SU-DHL-6 (cell line): ENCODE measurements around the gene OR6S1.

Source experiments
- EZH2phosphoT487 ChIP-seq: fragments of 200-600 bp; sonication (generic), shearing (Covaris generic); conservative IDR thresholded peaks from 2 replicates; pipeline ENCODE4 v1.6.1; 2018; ENCODE audit warnings: mild to moderate bottlenecking, antibody characterized with exemption, low read length, moderate library complexity, mixed read lengths
- TF ChIP-seq, protein P1 (sequence below): fragments of 200-600 bp; sonication (generic); IDR thresholded peaks from one replicate; pipeline ENCODE4 v1.5.1; 2017; ENCODE audit warnings: antibody characterized with exemption, mild to moderate bottlenecking, low read length, moderate library complexity; ENCODE audit not compliant: insufficient read depth, poor library complexity, severe bottlenecking

DNA sequence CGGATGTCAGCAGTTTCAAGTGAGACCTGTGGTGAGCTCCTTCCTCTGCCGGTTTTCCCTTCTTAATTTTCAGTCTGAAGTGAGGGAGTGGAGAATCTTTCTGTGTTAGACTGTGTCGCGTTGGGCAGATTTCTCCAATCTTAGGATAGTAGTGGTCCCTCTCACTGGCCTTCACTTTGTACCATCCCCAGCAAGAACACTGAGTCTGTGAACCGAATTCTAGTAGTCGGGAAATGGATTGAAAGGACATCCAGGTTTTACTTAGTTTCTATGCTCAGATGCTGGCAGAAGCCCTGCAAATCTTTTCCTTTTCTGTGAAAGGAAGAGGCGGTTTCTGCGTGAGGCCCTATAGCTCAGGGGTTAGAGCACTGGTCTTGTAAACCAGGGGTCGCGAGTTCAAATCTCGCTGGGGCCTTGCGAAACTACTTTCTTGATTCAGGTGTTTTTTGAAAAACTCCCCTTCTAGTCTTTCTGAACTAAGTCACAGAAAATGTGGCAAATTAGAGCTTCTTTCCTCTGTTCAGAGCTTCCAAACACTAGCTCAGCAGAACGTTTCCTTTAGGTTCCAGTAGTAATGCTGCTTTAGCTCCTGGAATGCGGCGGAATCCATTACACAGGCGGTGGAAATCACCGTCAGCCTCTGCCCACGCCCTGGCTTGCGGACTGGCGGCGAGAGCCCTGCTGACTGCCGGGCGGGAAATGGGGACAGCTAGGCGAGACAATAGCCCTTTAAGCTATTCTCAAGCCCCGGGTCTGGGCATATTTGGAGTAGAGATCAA is 40.0 kb upstream of the OR6S1 start:
- TF ChIP-seq, protein P1, sequence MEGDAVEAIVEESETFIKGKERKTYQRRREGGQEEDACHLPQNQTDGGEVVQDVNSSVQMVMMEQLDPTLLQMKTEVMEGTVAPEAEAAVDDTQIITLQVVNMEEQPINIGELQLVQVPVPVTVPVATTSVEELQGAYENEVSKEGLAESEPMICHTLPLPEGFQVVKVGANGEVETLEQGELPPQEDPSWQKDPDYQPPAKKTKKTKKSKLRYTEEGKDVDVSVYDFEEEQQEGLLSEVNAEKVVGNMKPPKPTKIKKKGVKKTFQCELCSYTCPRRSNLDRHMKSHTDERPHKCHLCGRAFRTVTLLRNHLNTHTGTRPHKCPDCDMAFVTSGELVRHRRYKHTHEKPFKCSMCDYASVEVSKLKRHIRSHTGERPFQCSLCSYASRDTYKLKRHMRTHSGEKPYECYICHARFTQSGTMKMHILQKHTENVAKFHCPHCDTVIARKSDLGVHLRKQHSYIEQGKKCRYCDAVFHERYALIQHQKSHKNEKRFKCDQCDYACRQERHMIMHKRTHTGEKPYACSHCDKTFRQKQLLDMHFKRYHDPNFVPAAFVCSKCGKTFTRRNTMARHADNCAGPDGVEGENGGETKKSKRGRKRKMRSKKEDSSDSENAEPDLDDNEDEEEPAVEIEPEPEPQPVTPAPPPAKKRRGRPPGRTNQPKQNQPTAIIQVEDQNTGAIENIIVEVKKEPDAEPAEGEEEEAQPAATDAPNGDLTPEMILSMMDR, result no peak
- no peak for TF ChIP-seq EZH2phosphoT487
